Retinal pigment epithelial cell (primary cell): Measurements from ENCODE around the gene VSIG2.

ENCODE experiments used
- DNase-seq: peaks from one replicate; pipeline ENCODE4 v3.0.0-alpha.2; 2010; ENCODE audit warnings: low read depth
- H3K4me3 ChIP-seq: 2 replicates; pipeline ENCODE4 v1.5.1; 2011; ENCODE audit warnings: mild to moderate bottlenecking, low read length, control low read depth, moderate library complexity
- CTCF ChIP-seq: conservative IDR thresholded peaks from 2 replicates; pipeline ENCODE4 v1.5.1; 2011; ENCODE audit warnings: low read depth, low read length, control low read depth, inconsistent platforms

Gene VSIG2

GRCh38 chr11:124746621-124747243 is 5.3 kb downstream of the VSIG2 start:
- peak; percentile 27 for DNase-seq
- TF ChIP-seq CTCF, result peak; percentile 73
- H3K4me3 ChIP-seq, result peak overlapping the region; percentile 67

- H3K4me3 ChIP-seq, result peak overlapping the region; percentile 67
- no peak for DNase-seq
- peak; percentile 42 for TF ChIP-seq CTCF
Measured at GRCh38 chr11:124745835-124746620, 6.0 kb downstream of the VSIG2 start.

GRCh38 chr11:124745270-124745834 is 6.7 kb downstream of the VSIG2 start:
- no peak for DNase-seq
- peak overlapping the region; percentile 67 for H3K4me3 ChIP-seq
- TF ChIP-seq CTCF, result no peak

- H3K4me3 ChIP-seq, result no peak overlapping the region
- no peak for TF ChIP-seq CTCF
- no peak for DNase-seq
Measured at GRCh38 chr11:124743050-124743449, 9.0 kb downstream of the VSIG2 start.

GRCh38 chr11:124742555-124742954 is 9.5 kb downstream of the VSIG2 start:
- no peak overlapping the region for H3K4me3 ChIP-seq
- no peak for DNase-seq
- TF ChIP-seq CTCF, result no peak

GRCh38 chr11:124740277-124740882 is 11.7 kb downstream of the VSIG2 start:
- DNase-seq, result no peak
- peak overlapping the region; percentile 53 for H3K4me3 ChIP-seq
- peak; percentile 45 for TF ChIP-seq CTCF
